ENCODE data around the gene SNAP47. TPM values are rescaled to one million over a fixed set of nuclear protein-coding genes. Genes with fewer than 3 reads are reported as not detected.
"Not testable (repeated sequence)": the region's sequence is repeated elsewhere in the genome, so short reads cannot be mapped to it uniquely, and the experiment has no call there.

SNAP47 gene
- polyA plus RNA-seq, 1 donor (not counting 4 experiments of a cell fraction or from before 2014, with no cell fraction given) = 24.8 TPM

GRCh38 chr1:227709451-227709850 is 25.8 kb upstream of the SNAP47 start:
- FAIRE-seq = no peak
- DNase-seq (ENCODE audit: low read depth, low spot score) = no peak

GRCh38 chr1:227710474-227710873 is 24.8 kb upstream of the SNAP47 start:
- H3K9ac ChIP-seq (ENCODE audit: control insufficient read depth, extremely low read depth, insufficient read depth, low read length); H3K4me2 ChIP-seq (ENCODE audit: control insufficient read depth, extremely low read depth, insufficient read depth, low read depth, low read length); H3K4me1 ChIP-seq (ENCODE audit: control insufficient read depth, extremely low read depth, insufficient read depth, low read length); H3K27ac ChIP-seq (ENCODE audit: control insufficient read depth, insufficient read depth, low read length); dilution Hi-C loops (cut with MboI; ENCODE audit: extremely low pct_ligation_motif_present, low sequenced_read_pairs); H4K20me1 ChIP-seq (ENCODE audit: control insufficient read depth, extremely low read depth, insufficient read depth, low read length); DNase-seq (ENCODE audit: low read depth, low spot score); H3K36me3 ChIP-seq (ENCODE audit: control insufficient read depth in 2 of 2, extremely low read depth in 1 of 2, insufficient read depth in 2 of 2, low read length in 2 of 2); H3K9me3 ChIP-seq (ENCODE audit: control insufficient read depth, low read depth, low read length); H3K9me1 ChIP-seq (ENCODE audit: control insufficient read depth, extremely low read depth, insufficient read depth, low read length); H3K4me3 ChIP-seq (ENCODE audit: control insufficient read depth in 2 of 3, extremely low read depth in 1 of 3, insufficient read depth in 2 of 3, low read depth in 1 of 3, low read length in 3 of 3); H3K79me2 ChIP-seq (ENCODE audit: control insufficient read depth, insufficient read depth, low read length); H2AFZ ChIP-seq (ENCODE audit: control insufficient read depth, low read length); H3K27me3 ChIP-seq (ENCODE audit: control insufficient read depth, extremely low read depth, insufficient read depth, low read length); FAIRE-seq: not testable (repeated sequence)

More at GRCh38 chr1:227709451-227709850, 25.8 kb upstream of the SNAP47 start:
- dilution Hi-C loops (cut with MboI; ENCODE audit: extremely low pct_ligation_motif_present, low sequenced_read_pairs) = no loop called here
- TF ChIP-seq CTCF (optimal IDR thresholded peaks at IDR 0.05 in 1 of 3, IDR thresholded peaks at IDR 0.05 in 1 of 3, conservative IDR thresholded peaks at IDR 0.05 in 1 of 3; ENCODE audit: extremely low read depth in 1 of 3, insufficient read depth in 2 of 3, low read length in 3 of 3) (no peak), EZH2 (IDR thresholded peaks at IDR 0.05; ENCODE audit: low read length) (no peak)
- no peak overlapping the region for H3K4me2 ChIP-seq (ENCODE audit: control insufficient read depth, extremely low read depth, insufficient read depth, low read depth, low read length)
- no peaks in the 10 kb centered on the region for H3K79me2 ChIP-seq (ENCODE audit: control insufficient read depth, insufficient read depth, low read length)
- H3K27me3 ChIP-seq (ENCODE audit: control insufficient read depth, extremely low read depth, insufficient read depth, low read length) = no peaks in the 10 kb centered on the region
- no peak overlapping the region for H3K9ac ChIP-seq (ENCODE audit: control insufficient read depth, extremely low read depth, insufficient read depth, low read length)
- H4K20me1 ChIP-seq (ENCODE audit: control insufficient read depth, extremely low read depth, insufficient read depth, low read length) = no peaks in the 10 kb centered on the region
- H3K9me1 ChIP-seq (ENCODE audit: control insufficient read depth, extremely low read depth, insufficient read depth, low read length) = no peaks in the 10 kb centered on the region
- no peak overlapping the region for H2AFZ ChIP-seq (ENCODE audit: control insufficient read depth, low read length)
- H3K27ac ChIP-seq (ENCODE audit: control insufficient read depth, insufficient read depth, low read length) = no peak overlapping the region
- H3K4me3 ChIP-seq (ENCODE audit: control insufficient read depth in 2 of 3, extremely low read depth in 1 of 3, insufficient read depth in 2 of 3, low read depth in 1 of 3, low read length in 3 of 3) = no peak overlapping the region
- H3K36me3 ChIP-seq (ENCODE audit: control insufficient read depth in 2 of 2, extremely low read depth in 1 of 2, insufficient read depth in 2 of 2, low read length in 2 of 2) = no peaks in the 10 kb centered on the region
- H3K9me3 ChIP-seq (ENCODE audit: control insufficient read depth, low read depth, low read length) = peaks cover 3% of the 10 kb centered on the region
- no peaks in the 10 kb centered on the region for H3K4me1 ChIP-seq (ENCODE audit: control insufficient read depth, extremely low read depth, insufficient read depth, low read length)

- H3K4me3 ChIP-seq (ENCODE audit: control insufficient read depth in 2 of 3, extremely low read depth in 1 of 3, insufficient read depth in 2 of 3, low read depth in 1 of 3, low read length in 3 of 3) = no peak overlapping the region
- no peak overlapping the region for H2AFZ ChIP-seq (ENCODE audit: control insufficient read depth, low read length)
- H3K9ac ChIP-seq (ENCODE audit: control insufficient read depth, extremely low read depth, insufficient read depth, low read length) = no peak overlapping the region
- H3K27me3 ChIP-seq (ENCODE audit: control insufficient read depth, extremely low read depth, insufficient read depth, low read length) = no peaks in the 10 kb centered on the region
- H3K9me3 ChIP-seq (ENCODE audit: control insufficient read depth, low read depth, low read length) = peaks cover 3% of the 10 kb centered on the region
- H4K20me1 ChIP-seq (ENCODE audit: control insufficient read depth, extremely low read depth, insufficient read depth, low read length) = no peaks in the 10 kb centered on the region
- no peaks in the 10 kb centered on the region for H3K9me1 ChIP-seq (ENCODE audit: control insufficient read depth, extremely low read depth, insufficient read depth, low read length)
- DNase-seq (ENCODE audit: low read depth, low spot score) (no peak), FAIRE-seq (no peak)
- H3K79me2 ChIP-seq (ENCODE audit: control insufficient read depth, insufficient read depth, low read length) = no peaks in the 10 kb centered on the region
- no peak overlapping the region for H3K27ac ChIP-seq (ENCODE audit: control insufficient read depth, insufficient read depth, low read length)
- dilution Hi-C loops (cut with MboI; ENCODE audit: extremely low pct_ligation_motif_present, low sequenced_read_pairs) = no loop called here
- TF ChIP-seq EZH2 (IDR thresholded peaks at IDR 0.05; ENCODE audit: low read length) (no peak), CTCF (optimal IDR thresholded peaks at IDR 0.05 in 1 of 3, IDR thresholded peaks at IDR 0.05 in 1 of 3, conservative IDR thresholded peaks at IDR 0.05 in 1 of 3; ENCODE audit: extremely low read depth in 1 of 3, insufficient read depth in 2 of 3, low read length in 3 of 3) (no peak)
- H3K4me1 ChIP-seq (ENCODE audit: control insufficient read depth, extremely low read depth, insufficient read depth, low read length) = no peaks in the 10 kb centered on the region
- H3K4me2 ChIP-seq (ENCODE audit: control insufficient read depth, extremely low read depth, insufficient read depth, low read depth, low read length) = no peak overlapping the region
- H3K36me3 ChIP-seq (ENCODE audit: control insufficient read depth in 2 of 2, extremely low read depth in 1 of 2, insufficient read depth in 2 of 2, low read length in 2 of 2) = no peaks in the 10 kb centered on the region
These were observed 22.6 kb upstream of the SNAP47 start for GRCh38 chr1:227712648-227713047.
